Measurements from ENCODE around the gene FRMD3. TPM values are rescaled to one million over a fixed set of nuclear protein-coding genes. Genes with fewer than 3 reads are reported as not detected.

FRMD3 gene
- total and polyA plus RNA-seq, 2 donors (not counting 1 experiment from before 2014, with no cell fraction given) = 0.19 to 0.66 TPM

DNA sequence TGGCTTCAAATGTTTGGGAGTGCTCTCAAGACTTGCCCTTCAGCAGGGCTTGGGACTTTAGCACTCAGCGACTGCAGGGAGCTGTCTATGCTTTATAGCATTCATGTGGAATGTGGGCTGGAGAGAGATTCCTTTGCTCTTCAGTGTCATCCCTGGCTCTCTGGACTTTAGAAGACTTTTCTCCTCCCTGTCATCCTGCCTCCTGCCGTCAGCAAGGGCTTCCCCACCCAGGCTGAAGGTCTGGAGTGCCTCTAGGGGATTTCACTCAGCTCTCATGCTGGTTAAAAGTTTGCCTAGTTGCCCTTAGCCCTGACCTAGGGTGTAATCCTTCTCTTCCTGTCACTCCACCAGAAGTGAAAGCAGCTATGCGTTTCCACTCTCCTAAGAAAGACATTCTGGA lies 210.9 kb downstream of the FRMD3 start:
- Histone ChIP-seq H3K27ac (ENCODE audit: insufficient read depth, low read length) (no peak overlapping the region), H3K27me3 (ENCODE audit: control insufficient read depth, insufficient read depth, low read length) (no peaks in the 10 kb centered on the region), H3K4me3 (replicated peaks in 1 of 4; ENCODE audit: control extremely low read depth in 1 of 4, insufficient read depth in 1 of 4, low read depth in 3 of 4, low read length in 4 of 4) (no peak overlapping the region), H3K79me2 (ENCODE audit: control insufficient read depth, insufficient read depth, low read length) (no peaks in the 10 kb centered on the region), H3K36me3 (ENCODE audit: control insufficient read depth, insufficient read depth, low read length) (no peaks in the 10 kb centered on the region), H4K20me1 (ENCODE audit: control insufficient read depth, extremely low read depth, insufficient read depth, low read length) (no peaks in the 10 kb centered on the region), H3K4me1 (ENCODE audit: control insufficient read depth, extremely low read depth, insufficient read depth, low read length) (no peaks in the 10 kb centered on the region), H3K9me3 (ENCODE audit: control insufficient read depth, insufficient read depth, low read depth, low read length) (no peaks in the 10 kb centered on the region), H3K9ac (ENCODE audit: insufficient read depth, low read length) (no peak overlapping the region), H3K4me2 (ENCODE audit: extremely low read depth, insufficient read depth, low read length) (no peak overlapping the region), H2AFZ (ENCODE audit: low read length) (no peak overlapping the region)
- TF ChIP-seq EZH2 (IDR thresholded peaks at IDR 0.05; ENCODE audit: low read length, missing control alignments) = no peak
- TF ChIP-seq, protein P1, sequence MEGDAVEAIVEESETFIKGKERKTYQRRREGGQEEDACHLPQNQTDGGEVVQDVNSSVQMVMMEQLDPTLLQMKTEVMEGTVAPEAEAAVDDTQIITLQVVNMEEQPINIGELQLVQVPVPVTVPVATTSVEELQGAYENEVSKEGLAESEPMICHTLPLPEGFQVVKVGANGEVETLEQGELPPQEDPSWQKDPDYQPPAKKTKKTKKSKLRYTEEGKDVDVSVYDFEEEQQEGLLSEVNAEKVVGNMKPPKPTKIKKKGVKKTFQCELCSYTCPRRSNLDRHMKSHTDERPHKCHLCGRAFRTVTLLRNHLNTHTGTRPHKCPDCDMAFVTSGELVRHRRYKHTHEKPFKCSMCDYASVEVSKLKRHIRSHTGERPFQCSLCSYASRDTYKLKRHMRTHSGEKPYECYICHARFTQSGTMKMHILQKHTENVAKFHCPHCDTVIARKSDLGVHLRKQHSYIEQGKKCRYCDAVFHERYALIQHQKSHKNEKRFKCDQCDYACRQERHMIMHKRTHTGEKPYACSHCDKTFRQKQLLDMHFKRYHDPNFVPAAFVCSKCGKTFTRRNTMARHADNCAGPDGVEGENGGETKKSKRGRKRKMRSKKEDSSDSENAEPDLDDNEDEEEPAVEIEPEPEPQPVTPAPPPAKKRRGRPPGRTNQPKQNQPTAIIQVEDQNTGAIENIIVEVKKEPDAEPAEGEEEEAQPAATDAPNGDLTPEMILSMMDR (conservative IDR thresholded peaks at IDR 0.05 in 1 of 2, IDR thresholded peaks at IDR 0.05 in 1 of 2; ENCODE audit: low read depth in 1 of 2, low read length in 2 of 2) = no peak
- no peak for DNase-seq (ENCODE audit: low read depth in 2 of 2)

DNA sequence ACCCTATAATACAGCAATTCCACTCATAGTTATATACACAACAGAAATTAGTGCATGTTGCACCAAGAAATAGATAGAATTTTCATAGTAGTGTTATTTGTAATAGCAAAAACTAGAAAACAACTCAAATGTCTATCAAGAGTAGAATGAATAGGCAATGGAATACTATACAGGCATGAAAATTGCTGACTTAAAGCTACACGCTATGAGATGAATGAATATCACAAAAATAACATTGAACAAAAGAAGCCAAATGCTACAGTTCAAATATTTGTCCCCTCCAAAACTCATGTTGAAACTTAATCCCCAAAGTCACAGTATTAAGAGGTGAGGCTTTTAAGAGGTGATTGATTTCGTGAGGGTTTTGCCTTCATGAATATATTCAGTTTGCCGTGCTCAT lies 215.1 kb downstream of the FRMD3 start:
- H3K27me3 ChIP-seq (ENCODE audit: control insufficient read depth, insufficient read depth, low read length) = no peaks in the 10 kb centered on the region
- no peak overlapping the region for H3K27ac ChIP-seq (ENCODE audit: insufficient read depth, low read length)
- no peaks in the 10 kb centered on the region for H3K36me3 ChIP-seq (ENCODE audit: control insufficient read depth, insufficient read depth, low read length)
- H3K9me3 ChIP-seq (ENCODE audit: control insufficient read depth, insufficient read depth, low read depth, low read length) = no peaks in the 10 kb centered on the region
- H3K4me3 ChIP-seq (replicated peaks in 1 of 4; ENCODE audit: control extremely low read depth in 1 of 4, insufficient read depth in 1 of 4, low read depth in 3 of 4, low read length in 4 of 4) = no peak overlapping the region
- H2AFZ ChIP-seq (ENCODE audit: low read length) = no peak overlapping the region
- H3K79me2 ChIP-seq (ENCODE audit: control insufficient read depth, insufficient read depth, low read length) = no peaks in the 10 kb centered on the region
- H3K4me2 ChIP-seq (ENCODE audit: extremely low read depth, insufficient read depth, low read length) = no peak overlapping the region
- H3K9ac ChIP-seq (ENCODE audit: insufficient read depth, low read length) = no peak overlapping the region
- no peaks in the 10 kb centered on the region for H4K20me1 ChIP-seq (ENCODE audit: control insufficient read depth, extremely low read depth, insufficient read depth, low read length)
- TF ChIP-seq, protein P1 (conservative IDR thresholded peaks at IDR 0.05 in 1 of 2, IDR thresholded peaks at IDR 0.05 in 1 of 2; ENCODE audit: low read depth in 1 of 2, low read length in 2 of 2) = no peak
- no peak for TF ChIP-seq EZH2 (IDR thresholded peaks at IDR 0.05; ENCODE audit: low read length, missing control alignments)
- no peaks in the 10 kb centered on the region for H3K4me1 ChIP-seq (ENCODE audit: control insufficient read depth, extremely low read depth, insufficient read depth, low read length)
- DNase-seq (ENCODE audit: low read depth in 2 of 2) = no peak

DNA sequence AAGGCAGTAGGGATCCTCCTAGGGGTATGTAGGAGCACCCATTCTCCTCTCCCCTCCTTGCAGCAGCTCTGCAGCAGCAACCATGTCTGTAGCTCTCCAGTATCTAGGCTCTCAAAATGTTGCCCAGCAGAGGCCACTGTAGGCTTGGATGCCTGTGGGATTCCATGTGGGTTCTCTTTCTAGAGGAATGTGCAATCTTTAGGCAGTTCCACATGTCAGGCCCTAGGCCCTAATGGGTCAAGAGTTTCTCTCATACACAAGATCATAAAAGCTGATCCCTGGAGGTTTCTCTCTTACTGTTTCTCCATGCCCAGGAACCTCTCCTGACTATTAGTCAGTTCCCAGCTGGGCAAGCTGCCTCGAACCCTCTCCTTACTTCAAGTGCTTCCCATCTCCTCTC lies 215.8 kb downstream of the FRMD3 start:
- H3K4me2 ChIP-seq (ENCODE audit: extremely low read depth, insufficient read depth, low read length) = no peak overlapping the region
- H2AFZ ChIP-seq (ENCODE audit: low read length) = no peak overlapping the region
- no peak overlapping the region for H3K9ac ChIP-seq (ENCODE audit: insufficient read depth, low read length)
- no peak for TF ChIP-seq EZH2 (IDR thresholded peaks at IDR 0.05; ENCODE audit: low read length, missing control alignments)
- TF ChIP-seq, protein P1 (conservative IDR thresholded peaks at IDR 0.05 in 1 of 2, IDR thresholded peaks at IDR 0.05 in 1 of 2; ENCODE audit: low read depth in 1 of 2, low read length in 2 of 2) = no peak
- no peaks in the 10 kb centered on the region for H3K9me3 ChIP-seq (ENCODE audit: control insufficient read depth, insufficient read depth, low read depth, low read length)
- H3K79me2 ChIP-seq (ENCODE audit: control insufficient read depth, insufficient read depth, low read length) = no peaks in the 10 kb centered on the region
- DNase-seq (ENCODE audit: low read depth in 2 of 2) = no peak
- H3K36me3 ChIP-seq (ENCODE audit: control insufficient read depth, insufficient read depth, low read length) = no peaks in the 10 kb centered on the region
- H4K20me1 ChIP-seq (ENCODE audit: control insufficient read depth, extremely low read depth, insufficient read depth, low read length) = no peaks in the 10 kb centered on the region
- H3K27me3 ChIP-seq (ENCODE audit: control insufficient read depth, insufficient read depth, low read length) = no peaks in the 10 kb centered on the region
- no peaks in the 10 kb centered on the region for H3K4me1 ChIP-seq (ENCODE audit: control insufficient read depth, extremely low read depth, insufficient read depth, low read length)
- no peak overlapping the region for H3K4me3 ChIP-seq (replicated peaks in 1 of 4; ENCODE audit: control extremely low read depth in 1 of 4, insufficient read depth in 1 of 4, low read depth in 3 of 4, low read length in 4 of 4)
- no peak overlapping the region for H3K27ac ChIP-seq (ENCODE audit: insufficient read depth, low read length)

All from fibroblast of lung (primary cell).